Measurements from ENCODE around the gene TMED9.
A peak's percentile ranks its signal among the peaks of the same experiment; 100 is the strongest.

TMED9 gene

GRCh38 chr5:177588413-177588909, 3.5 kb upstream of the TMED9 start:
- DNase-seq, result peak; percentile 50

DNA sequence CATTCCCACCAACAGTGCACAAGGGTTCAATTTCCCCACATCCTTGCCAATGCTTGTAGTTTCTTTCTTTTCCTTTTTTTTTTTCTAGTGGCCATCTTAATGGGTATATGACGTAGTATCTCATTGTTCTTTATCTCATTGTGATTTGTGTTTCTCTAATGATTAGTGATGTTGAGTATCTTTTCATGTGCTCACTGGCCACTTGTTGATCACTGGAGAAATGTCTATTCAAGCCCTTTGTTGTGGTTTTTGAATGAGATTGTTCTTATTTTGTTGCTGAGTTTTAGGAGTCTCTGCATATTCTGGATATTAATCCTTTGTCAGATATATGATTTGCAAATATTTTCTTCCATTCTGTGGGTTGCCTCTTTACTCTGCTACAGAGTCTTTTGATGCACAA, 1.6 kb upstream of the TMED9 start:
- DNase-seq, result no peak

DNA sequence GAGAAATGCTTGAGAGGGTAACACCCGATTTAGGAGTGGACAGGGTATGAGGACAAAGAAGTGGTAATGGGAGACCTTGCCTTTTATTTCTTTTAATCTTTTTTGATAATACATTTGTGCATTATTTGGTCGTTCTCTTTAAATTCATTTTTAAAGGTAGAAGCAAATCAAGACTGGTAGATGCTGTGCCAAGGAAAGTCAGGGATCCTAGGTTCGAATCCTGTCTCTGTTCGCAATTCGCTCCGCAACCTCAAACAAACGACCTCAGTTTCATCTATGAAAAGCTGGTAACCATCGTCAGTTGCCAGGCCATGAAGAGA, 353 bp upstream of the TMED9 start:
- DNase-seq, result no peak

DNA sequence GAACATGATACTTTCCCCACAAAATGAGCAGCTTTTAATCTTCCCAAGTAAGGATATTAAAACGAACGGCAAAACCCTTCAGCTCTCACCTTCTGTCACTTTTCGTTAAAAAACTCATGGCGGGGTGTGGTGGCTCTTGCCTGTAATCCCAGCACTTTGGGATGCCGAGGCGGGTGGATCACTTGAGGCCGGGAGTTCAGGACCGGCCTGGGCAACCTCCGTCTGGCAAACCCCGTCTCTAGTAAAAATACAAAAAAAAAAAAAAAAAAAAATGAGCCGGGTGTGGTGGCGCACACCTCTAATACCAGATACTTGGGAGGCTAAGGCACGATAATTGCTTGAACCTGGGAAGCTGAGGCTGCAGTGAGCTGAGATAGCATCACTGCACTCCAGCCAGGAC, 902 bp downstream of the TMED9 start:
- no peak for DNase-seq

DNA sequence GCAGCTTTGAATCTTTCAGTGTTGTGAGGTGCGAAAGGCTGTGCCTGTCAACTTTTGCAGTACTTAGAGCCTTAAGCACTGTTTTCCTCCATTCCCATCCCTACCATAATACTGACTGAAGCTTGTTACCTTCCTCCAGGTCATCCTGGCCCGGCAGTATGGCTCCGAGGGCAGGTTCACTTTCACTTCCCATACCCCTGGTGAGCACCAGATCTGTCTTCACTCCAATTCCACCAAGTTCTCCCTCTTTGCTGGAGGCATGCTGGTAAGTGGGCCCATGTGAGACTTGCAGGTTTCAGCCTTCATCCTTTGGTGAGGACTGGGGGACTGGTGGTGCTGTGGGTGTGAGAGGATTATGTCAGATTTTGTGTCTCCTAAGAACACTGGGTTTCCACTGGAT, 1.5 kb downstream of the TMED9 start:
- no peak for DNase-seq

DNA sequence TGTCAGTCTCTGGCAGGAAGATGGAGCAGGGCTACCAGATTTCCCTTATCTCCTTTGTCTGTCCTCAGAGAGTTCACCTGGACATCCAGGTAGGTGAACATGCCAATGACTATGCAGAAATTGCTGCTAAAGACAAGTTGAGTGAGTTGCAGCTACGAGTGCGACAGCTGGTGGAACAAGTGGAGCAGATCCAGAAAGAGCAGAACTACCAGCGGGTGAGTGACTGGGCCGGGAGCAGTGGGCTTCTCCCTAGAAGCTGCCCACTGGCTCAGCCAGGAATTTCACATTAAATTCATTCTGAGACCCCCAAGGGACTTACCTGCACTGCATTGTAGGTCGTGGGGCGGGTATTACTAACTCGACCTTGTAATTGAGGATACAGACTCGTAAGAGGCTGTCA, 2.1 kb downstream of the TMED9 start:
- DNase-seq, result no peak

DNA sequence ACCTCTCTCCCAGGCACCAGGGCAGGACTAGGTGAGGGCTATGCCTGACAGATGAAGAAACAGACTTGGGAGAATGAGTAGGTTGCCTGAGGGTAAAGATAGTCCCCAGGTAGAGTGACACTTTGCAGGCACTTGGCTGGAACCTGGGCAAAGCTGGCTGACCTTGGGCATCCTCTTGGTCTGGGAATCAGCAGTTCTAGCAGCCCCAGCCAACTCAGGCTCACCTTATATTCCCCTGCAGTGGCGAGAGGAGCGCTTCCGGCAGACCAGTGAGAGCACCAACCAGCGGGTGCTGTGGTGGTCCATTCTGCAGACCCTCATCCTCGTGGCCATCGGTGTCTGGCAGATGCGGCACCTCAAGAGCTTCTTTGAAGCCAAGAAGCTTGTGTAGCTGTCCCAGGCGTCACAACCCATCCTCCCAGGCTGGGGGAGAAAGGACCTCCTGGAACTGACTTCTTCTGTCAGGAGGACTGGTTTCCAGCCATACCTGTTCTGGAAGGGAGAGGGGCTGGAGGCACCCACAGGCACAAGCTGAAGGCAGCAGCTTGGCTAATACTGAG, 3.1 kb downstream of the TMED9 start:
- DNase-seq, result no peak

DNA sequence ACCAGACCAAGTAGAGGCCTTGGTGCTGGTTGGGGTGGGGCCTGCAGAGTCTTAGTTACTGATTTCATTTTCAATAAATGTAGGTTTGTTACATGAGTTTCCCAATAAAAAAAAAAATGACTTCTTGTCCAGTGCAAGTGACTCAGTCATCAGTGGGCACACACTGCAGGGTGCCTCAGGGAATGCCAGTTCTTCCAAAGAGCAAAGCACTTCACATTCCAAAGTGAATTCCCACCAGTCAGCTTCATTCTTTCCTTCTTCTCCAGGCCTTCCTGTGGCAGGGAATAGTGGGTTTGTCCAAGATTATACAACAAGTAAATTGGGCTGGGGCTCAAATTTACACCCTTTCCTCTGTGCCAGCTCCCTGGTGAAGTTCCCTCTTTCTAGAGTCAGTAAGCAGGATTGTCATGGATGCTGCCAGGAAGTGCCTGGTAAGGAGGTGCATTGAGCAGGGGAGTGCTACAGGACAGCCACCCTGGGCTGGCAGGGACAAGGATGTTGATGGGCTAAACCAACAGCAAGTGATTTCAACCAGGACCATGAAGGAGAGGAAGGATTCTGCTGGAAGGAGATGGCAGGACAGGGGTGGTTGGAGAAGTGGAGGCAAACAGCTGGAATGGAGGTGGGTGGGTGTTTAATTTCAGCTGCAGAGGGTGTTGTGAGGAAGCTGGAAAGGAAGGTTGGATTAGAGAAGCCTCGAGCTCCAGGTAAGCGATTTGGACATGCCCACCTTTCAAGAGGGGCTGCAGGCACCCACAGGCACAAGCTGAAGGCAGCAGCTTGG, 4.2 kb downstream of the TMED9 start:
- DNase-seq, result no peak

- no peak for DNase-seq
These were observed 4.8 kb downstream of the TMED9 start for GRCh38 chr5:177596775-177597238.

- no peak for DNase-seq
These were observed 6.5 kb downstream of the TMED9 start for GRCh38 chr5:177598477-177598876.

DNA sequence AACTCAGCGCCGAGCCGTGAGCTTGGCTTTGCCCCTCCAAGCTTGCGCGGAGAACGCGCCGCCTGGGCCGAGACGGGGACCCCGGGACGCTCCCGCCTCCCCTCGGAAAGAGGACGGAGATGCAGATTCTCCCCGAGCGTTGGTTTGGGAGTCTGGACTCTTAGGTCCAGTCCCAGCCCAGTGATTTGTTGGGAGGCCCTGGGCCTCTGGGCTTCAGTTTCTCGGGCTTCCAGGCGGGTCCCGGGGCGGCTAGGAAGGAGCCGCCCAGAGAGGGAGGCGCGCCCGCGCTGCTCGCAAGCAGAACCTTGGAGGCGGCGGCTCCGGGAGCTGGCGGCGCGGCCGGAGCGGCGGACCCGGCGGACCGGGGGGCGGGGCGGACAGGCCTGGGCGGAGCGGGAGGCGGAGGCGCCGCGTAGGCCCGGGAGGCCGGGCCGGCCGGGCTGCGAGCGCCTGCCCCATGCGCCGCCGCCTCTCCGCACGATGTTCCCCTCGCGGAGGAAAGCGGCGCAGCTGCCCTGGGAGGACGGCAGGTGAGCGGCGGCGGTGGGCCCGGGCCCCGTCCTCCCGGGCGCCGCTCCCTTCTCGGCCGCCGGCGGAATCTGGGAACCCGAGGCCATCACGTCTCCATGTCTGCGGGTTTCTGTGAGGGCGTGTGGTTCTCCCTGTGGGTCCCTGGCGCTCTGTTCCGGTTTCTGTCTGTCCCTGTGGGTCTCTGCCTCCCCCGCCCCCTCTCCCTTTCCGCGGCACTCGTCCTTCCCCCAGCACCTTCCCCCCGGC, 7.9 kb downstream of the TMED9 start, which contains the start of gene B4GALT7:
TSS of gene B4GALT7 (plus strand) at position 402 of the 777 bp plus-strand sequence. CDS start at position 481, 79 bp downstream.
- DNase-seq, result peak; percentile 74

DNA sequence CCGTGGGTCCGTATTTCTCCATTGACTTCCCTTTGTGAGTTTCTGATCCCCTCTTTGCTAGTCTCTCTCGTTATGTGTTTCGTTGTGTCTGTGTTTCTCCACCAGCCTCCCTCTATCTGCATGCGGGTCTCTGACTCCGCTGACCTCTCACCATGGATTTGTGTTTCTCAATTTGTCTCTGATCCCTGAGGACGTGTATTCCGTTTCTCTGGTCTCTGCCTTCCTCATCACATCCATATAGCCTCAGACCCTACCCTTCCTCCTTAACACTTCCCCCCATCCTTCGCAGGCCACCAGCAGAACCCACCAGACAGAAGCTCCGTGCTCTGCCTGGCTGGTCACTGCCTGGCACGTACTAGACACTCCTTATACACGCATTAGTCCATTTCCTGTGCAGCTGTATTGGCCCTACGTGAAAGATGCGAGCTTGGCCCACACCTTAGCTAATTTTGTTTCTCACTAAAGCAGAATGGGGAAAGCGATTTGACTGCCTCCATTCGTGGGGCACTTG, 8.6 kb downstream of the TMED9 start:
- DNase-seq, result peak; percentile 10

DNA sequence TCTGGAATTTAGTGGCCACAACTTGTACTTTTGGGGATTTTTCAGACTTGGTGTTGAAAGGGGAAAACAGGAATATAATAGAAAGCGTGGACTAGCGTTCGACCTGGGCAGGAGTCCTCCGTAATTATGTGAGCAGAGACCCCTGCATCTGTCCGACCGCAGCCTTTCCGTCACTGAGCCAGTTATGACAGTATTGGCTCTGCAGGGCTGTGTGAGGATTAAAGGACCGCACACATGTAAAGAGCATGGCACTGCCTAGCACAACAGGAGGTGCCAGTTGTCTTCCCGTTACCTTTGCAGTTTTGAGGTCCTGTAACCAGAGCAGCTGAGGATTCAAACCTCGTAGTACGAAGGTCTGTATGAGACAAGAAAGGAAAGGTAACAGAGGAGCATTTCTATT, 9.1 kb downstream of the TMED9 start:
- DNase-seq, result no peak

GRCh38 chr5:177601577-177602457, 9.8 kb downstream of the TMED9 start:
- DNase-seq, result no peak

DNA sequence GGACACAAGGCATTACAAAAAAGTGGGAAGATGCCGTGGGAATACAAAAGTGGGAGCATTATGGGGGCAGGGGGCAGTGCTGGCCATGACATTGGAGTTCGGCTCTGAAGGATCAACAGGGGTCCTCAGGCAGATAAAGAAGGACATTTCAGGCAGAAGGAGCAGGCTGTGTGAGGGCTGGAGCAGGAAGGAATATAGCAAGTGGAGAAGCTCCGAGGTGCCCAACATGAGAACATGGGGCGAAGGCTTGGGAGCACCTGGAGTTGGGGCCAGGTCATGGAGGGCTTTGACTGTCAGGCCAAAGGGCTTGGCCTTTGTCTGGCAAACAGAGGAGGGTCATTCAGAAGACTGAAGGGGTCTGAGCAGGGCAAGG, 10.4 kb downstream of the TMED9 start:
- no peak for DNase-seq

DNA sequence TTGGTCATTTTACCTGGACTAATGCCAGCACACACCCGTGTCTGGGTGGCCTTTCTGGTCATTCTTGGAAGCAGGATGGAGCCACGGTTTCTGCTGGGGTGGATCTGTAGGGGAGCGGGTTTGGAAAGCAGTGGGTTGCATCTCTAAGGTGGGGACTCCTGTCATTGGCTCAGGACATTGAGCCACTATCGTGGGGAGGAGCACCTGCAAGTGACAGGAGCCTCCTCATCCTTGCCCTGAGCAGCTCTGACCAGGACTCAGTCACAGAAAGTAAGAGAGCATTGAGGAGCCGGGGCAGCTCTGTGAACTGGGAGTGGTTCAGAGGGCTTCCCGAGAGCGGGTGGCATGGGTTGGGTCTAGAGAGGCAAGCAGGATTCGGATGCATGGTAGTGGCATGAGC, 11.6 kb downstream of the TMED9 start:
- DNase-seq, result no peak

DNA sequence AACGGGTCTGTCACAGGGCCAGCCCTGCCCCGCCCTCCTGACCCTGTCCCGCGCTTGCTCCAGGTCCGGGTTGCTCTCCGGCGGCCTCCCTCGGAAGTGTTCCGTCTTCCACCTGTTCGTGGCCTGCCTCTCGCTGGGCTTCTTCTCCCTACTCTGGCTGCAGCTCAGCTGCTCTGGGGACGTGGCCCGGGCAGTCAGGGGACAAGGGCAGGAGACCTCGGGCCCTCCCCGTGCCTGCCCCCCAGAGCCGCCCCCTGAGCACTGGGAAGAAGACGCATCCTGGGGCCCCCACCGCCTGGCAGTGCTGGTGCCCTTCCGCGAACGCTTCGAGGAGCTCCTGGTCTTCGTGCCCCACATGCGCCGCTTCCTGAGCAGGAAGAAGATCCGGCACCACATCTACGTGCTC, 12.1 kb downstream of the TMED9 start:
- no peak for DNase-seq

DNA sequence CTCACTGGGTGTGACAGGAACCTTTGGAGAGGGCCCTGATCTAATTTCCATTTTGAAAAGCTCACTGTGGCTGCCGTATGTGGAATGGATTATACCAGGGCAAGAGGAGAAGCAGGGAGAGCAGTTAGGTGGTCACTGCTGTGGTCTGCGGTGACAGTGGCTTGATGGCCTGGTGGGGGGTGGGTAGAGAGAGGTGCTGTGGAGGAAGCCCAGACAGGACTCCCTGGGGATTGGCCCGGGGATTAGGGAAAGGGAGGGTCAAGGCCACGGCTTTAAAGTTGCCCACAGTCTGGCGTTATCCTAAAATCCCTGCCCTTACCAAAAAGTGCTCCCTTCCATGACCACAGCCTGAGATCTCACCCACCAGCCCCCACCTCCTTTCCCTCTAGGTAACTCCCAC, 12.7 kb downstream of the TMED9 start:
- DNase-seq, result no peak

DNA sequence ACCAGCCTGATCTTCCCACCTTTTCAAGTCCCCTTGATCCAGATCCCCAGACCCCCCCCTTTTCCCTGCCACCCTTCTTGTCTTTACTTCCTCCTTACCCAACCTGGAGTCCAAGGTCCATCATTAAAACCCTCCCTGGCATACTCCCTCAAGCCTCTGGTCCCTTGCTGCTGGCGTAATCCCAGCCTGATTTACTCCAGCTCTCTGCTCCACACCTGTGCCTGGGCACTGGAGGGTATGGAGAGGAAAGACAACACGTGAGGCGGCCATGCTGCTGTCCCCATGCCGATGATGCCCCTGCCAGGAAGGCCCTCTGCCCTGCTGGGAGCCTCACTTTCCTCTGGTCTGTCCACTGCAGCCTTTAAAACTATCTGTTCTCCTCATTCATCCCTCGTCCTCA, 13.1 kb downstream of the TMED9 start:
- DNase-seq, result no peak

DNA sequence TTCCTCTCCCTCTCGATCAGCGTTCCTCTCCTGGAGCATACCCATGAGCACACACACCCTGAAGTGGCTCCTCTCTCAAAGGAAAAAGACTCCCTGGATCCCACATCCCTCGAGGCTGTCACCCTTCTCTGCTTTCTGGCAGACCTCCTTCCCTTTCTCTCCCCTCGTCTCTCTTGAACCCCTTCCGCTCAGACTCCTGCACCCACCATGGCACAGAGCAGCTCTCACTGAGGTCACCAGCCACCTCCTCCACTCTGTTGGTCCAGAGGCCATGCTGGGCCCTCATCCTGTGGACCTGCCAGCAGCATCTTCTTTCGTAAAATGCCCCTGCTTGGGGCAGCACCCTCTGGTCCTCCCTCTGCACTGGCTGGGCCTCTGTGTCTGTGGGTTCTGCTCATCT, 13.7 kb downstream of the TMED9 start:
- no peak for DNase-seq

DNA sequence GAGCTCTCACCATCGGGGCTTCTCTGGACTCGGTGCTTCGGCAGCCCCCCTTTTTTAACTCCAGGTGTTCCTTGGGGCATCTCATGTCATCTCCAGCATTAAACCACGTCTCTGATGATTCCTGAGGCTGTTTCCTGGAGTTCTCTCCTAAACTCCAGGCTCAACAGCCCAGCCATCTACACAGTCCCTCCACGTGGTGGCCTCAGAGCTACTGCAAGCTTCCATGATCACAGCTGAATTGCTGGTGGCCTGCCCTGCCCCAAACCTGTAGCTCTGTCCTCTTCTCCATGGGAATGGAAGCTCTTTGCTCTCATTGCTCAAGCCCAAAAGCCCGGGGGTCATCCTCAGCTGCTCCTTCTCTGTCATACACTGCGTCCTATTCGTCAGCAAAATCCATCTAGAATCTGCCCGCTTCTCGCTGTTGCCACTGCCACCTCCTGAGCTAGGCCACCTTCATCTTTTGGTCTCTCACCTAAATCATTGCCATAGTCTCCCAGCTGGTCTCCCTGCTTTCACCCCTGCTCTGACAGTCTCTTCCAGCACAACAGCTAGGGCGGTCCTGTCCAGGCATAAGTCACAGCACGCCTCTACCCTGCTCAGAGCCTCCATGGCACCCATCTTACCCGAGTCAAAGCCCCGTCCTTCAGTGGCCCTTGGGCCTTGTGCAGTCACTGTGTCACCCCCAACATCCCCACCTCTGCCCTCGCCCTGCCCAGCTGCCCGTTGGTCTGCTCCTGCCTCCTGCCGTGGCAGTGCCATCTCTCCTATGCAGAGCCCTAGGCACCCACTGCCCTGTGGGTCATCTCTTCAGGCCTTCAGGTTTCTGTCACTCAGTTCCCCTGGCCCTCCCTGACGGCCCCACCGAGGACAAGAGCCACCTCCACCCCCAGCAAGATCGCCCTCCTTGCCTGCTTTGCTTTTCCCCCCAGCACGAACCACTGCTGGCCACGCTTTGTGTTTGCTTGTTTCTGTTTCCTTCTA, 14.4 kb downstream of the TMED9 start:
- no peak for DNase-seq

DNA sequence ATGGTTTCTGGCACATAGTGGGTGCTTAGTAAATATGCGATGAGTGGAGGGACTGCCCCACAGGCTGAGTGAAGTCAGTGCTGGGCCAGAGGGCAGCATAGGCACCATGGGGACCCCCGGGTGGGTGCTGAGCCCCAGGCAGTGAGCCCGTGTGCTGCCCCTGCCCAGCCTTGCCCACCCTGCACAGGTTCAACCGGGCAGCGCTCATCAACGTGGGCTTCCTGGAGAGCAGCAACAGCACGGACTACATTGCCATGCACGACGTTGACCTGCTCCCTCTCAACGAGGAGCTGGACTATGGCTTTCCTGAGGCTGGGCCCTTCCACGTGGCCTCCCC, 15.1 kb downstream of the TMED9 start:
- no peak for DNase-seq

All from NCI-H146 (cell line).